ENCODE measurements around the gene SLC6A8.

Gene SLC6A8

DNA sequence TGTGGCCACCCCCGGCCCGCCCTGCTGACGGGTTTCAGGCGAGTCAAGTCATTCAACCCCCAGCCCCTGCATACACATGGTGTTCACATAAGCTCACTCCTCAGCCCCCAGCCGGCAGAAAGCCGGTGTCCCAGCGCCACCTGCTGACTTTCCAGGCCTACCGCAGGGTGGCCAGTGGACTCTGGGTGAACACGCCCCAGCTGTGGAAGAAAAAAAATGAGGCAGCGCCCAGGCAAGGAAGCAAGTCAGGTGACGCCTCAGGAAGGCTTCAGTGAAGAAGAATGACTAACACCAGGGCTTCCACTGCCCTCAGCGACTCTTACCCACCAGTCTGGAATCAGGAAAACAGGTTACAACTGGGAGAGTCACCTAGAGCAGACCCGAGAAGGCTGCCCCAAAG, 20.7 kb downstream of the SLC6A8 start:
- no peak overlapping the region for H2BK5ac ChIP-seq (ENCODE audit: low read length)
- no peak overlapping the region for H2AFZ ChIP-seq (ENCODE audit: low read length)
- H3K18ac ChIP-seq (ENCODE audit: low read length) = no peak overlapping the region
- no peak overlapping the region for H3K4ac ChIP-seq (ENCODE audit: low read length)
- H2BK12ac ChIP-seq (ENCODE audit: low read length) = no peak overlapping the region
- no peak overlapping the region for H3K23ac ChIP-seq (ENCODE audit: low read depth, low read length, poor library complexity)
- H3K27ac ChIP-seq (replicated peaks; ENCODE audit: low read length) = no peak overlapping the region
- peaks cover 2% of the 10 kb centered on the region for H3K79me1 ChIP-seq (ENCODE audit: low read depth, low read length)
- no peaks in the 10 kb centered on the region for H3K4me1 ChIP-seq (ENCODE audit: control insufficient read depth in 2 of 2, insufficient read depth in 1 of 2, low read depth in 1 of 2, low read length in 2 of 2)
- H4K8ac ChIP-seq (ENCODE audit: low read depth, low read length) = no peak overlapping the region
- no peak overlapping the region for H3K14ac ChIP-seq (ENCODE audit: low read length)
- no peak for DNase-seq (ENCODE audit: low spot score)
- H2AK5ac ChIP-seq (ENCODE audit: low read depth, low read length) = no peak overlapping the region
- H3K36me3 ChIP-seq (replicated peaks in 1 of 2; ENCODE audit: control insufficient read depth in 2 of 2, insufficient read depth in 2 of 2, low read length in 2 of 2) = peaks cover 3 to 31% of the 10 kb centered on the region in 2 donors
- no peak overlapping the region for H3K4me3 ChIP-seq (ENCODE audit: low read length in 2 of 2)
- WGBS, 2 donors (ENCODE audit: extremely low coverage in 2 of 2, insufficient read length in 2 of 2, insufficient replicate concordance in 1 of 2) = no CpG with 5 or more reads among the region's 13 CpGs
- no peak overlapping the region for H2BK15ac ChIP-seq (ENCODE audit: low read length)
- peaks cover 0 to 6% (median 0%) of the 10 kb centered on the region in 3 experiments for H3K27me3 ChIP-seq (ENCODE audit: control insufficient read depth in 3 of 3, insufficient read depth in 3 of 3, low read depth in 1 of 3, low read length in 3 of 3)
- no peak overlapping the region for H2BK120ac ChIP-seq (ENCODE audit: low read depth, low read length)
- H4K91ac ChIP-seq (ENCODE audit: low read depth, low read length, poor library complexity) = no peak overlapping the region
- no peak overlapping the region for H3K4me2 ChIP-seq (ENCODE audit: insufficient read depth, low read length, poor library complexity, severe bottlenecking)
- no peak overlapping the region for H3K9ac ChIP-seq (ENCODE audit: low read depth, low read length, poor library complexity)
- H3K9me3 ChIP-seq (replicated peaks in 1 of 2; ENCODE audit: control insufficient read depth in 2 of 2, insufficient read depth in 1 of 2, low read depth in 1 of 2, low read length in 2 of 2) = no peaks in the 10 kb centered on the region

GRCh38 chrX:153709726-153710674, 22.3 kb downstream of the SLC6A8 start:
- no peak overlapping the region for H3K27ac ChIP-seq (replicated peaks; ENCODE audit: low read length)
- H3K36me3 ChIP-seq (replicated peaks in 1 of 2; ENCODE audit: control insufficient read depth in 2 of 2, insufficient read depth in 2 of 2, low read length in 2 of 2) = peaks cover 13 to 31% of the 10 kb centered on the region in 2 donors
- no peak overlapping the region for H3K18ac ChIP-seq (ENCODE audit: low read length)
- no CpG with 5 or more reads among the region's 27 CpGs for WGBS, 2 donors (ENCODE audit: extremely low coverage in 2 of 2, insufficient read length in 2 of 2, insufficient replicate concordance in 1 of 2)
- no peak overlapping the region for H3K4ac ChIP-seq (ENCODE audit: low read length)
- no peak overlapping the region for H3K4me2 ChIP-seq (ENCODE audit: insufficient read depth, low read length, poor library complexity, severe bottlenecking)
- no peak overlapping the region for H4K8ac ChIP-seq (ENCODE audit: low read depth, low read length)
- H3K23ac ChIP-seq (ENCODE audit: low read depth, low read length, poor library complexity) = no peak overlapping the region
- H3K9me3 ChIP-seq (replicated peaks in 1 of 2; ENCODE audit: control insufficient read depth in 2 of 2, insufficient read depth in 1 of 2, low read depth in 1 of 2, low read length in 2 of 2) = no peaks in the 10 kb centered on the region
- H2AFZ ChIP-seq (ENCODE audit: low read length) = no peak overlapping the region
- H2AK5ac ChIP-seq (ENCODE audit: low read depth, low read length) = no peak overlapping the region
- peaks cover 2% of the 10 kb centered on the region for H3K79me1 ChIP-seq (ENCODE audit: low read depth, low read length)
- H3K4me1 ChIP-seq (ENCODE audit: control insufficient read depth in 2 of 2, insufficient read depth in 1 of 2, low read depth in 1 of 2, low read length in 2 of 2) = no peaks in the 10 kb centered on the region
- H2BK120ac ChIP-seq (ENCODE audit: low read depth, low read length) = no peak overlapping the region
- H4K91ac ChIP-seq (ENCODE audit: low read depth, low read length, poor library complexity) = no peak overlapping the region
- H3K9ac ChIP-seq (ENCODE audit: low read depth, low read length, poor library complexity) = no peak overlapping the region
- peaks cover 0 to 2% (median 0%) of the 10 kb centered on the region in 3 experiments for H3K27me3 ChIP-seq (ENCODE audit: control insufficient read depth in 3 of 3, insufficient read depth in 3 of 3, low read depth in 1 of 3, low read length in 3 of 3)
- no peak overlapping the region for H3K14ac ChIP-seq (ENCODE audit: low read length)
- DNase-seq (ENCODE audit: low spot score) = no peak
- no peak overlapping the region for H3K4me3 ChIP-seq (ENCODE audit: low read length in 2 of 2)
- H2BK5ac ChIP-seq (ENCODE audit: low read length) = no peak overlapping the region
- no peak overlapping the region for H2BK12ac ChIP-seq (ENCODE audit: low read length)
- H2BK15ac ChIP-seq (ENCODE audit: low read length) = no peak overlapping the region

- H3K23ac ChIP-seq (ENCODE audit: low read depth, low read length, poor library complexity) = no peak overlapping the region
- DNase-seq (ENCODE audit: low spot score) = no peak
- H3K18ac ChIP-seq (ENCODE audit: low read length) = no peak overlapping the region
- H4K8ac ChIP-seq (ENCODE audit: low read depth, low read length) = no peak overlapping the region
- peaks cover 20 to 67% of the 10 kb centered on the region in 2 donors for H3K36me3 ChIP-seq (replicated peaks in 1 of 2; ENCODE audit: control insufficient read depth in 2 of 2, insufficient read depth in 2 of 2, low read length in 2 of 2)
- no peak overlapping the region for H3K4me2 ChIP-seq (ENCODE audit: insufficient read depth, low read length, poor library complexity, severe bottlenecking)
- no peak overlapping the region for H3K4ac ChIP-seq (ENCODE audit: low read length)
- H3K9ac ChIP-seq (ENCODE audit: low read depth, low read length, poor library complexity) = no peak overlapping the region
- no peak overlapping the region for H2BK12ac ChIP-seq (ENCODE audit: low read length)
- H3K4me1 ChIP-seq (ENCODE audit: control insufficient read depth in 2 of 2, insufficient read depth in 1 of 2, low read depth in 1 of 2, low read length in 2 of 2) = no peaks in the 10 kb centered on the region
- H3K27ac ChIP-seq (replicated peaks; ENCODE audit: low read length) = no peak overlapping the region
- H2BK15ac ChIP-seq (ENCODE audit: low read length) = no peak overlapping the region
- H3K27me3 ChIP-seq (ENCODE audit: control insufficient read depth in 3 of 3, insufficient read depth in 3 of 3, low read depth in 1 of 3, low read length in 3 of 3) = peaks cover 0 to 2% (median 0%) of the 10 kb centered on the region in 3 experiments
- no CpG with 5 or more reads among the region's 3 CpGs for WGBS, 2 donors (ENCODE audit: extremely low coverage in 2 of 2, insufficient read length in 2 of 2, insufficient replicate concordance in 1 of 2)
- no peak overlapping the region for H2AFZ ChIP-seq (ENCODE audit: low read length)
- no peaks in the 10 kb centered on the region for H3K79me1 ChIP-seq (ENCODE audit: low read depth, low read length)
- no peak overlapping the region for H2BK120ac ChIP-seq (ENCODE audit: low read depth, low read length)
- H2BK5ac ChIP-seq (ENCODE audit: low read length) = no peak overlapping the region
- H2AK5ac ChIP-seq (ENCODE audit: low read depth, low read length) = no peak overlapping the region
- no peak overlapping the region for H3K14ac ChIP-seq (ENCODE audit: low read length)
- H3K9me3 ChIP-seq (replicated peaks in 1 of 2; ENCODE audit: control insufficient read depth in 2 of 2, insufficient read depth in 1 of 2, low read depth in 1 of 2, low read length in 2 of 2) = no peaks in the 10 kb centered on the region
- no peak overlapping the region for H3K4me3 ChIP-seq (ENCODE audit: low read length in 2 of 2)
- no peak overlapping the region for H4K91ac ChIP-seq (ENCODE audit: low read depth, low read length, poor library complexity)
Measured at GRCh38 chrX:153714256-153714655, 26.5 kb downstream of the SLC6A8 start.

DNA sequence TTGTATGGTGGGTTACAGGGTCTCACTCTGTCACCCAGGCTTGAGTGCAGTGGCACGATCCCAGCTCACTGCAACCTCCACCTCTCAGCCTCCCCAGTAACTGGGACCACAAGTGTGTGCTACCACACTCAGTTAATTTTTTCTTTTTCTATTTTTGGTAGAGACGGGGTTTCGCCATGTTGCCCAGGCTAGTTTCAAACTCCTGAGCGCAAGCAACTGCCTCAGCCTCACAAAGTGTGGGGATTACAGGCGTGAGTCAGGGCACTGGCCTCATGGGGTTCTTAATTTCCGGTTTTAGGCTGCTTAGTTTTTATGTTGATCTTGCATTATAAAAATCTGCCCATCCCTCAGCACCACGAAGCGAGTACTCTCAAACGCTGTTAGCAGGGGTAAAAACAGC, 29.7 kb downstream of the SLC6A8 start:
- Histone ChIP-seq H3K9me3 (replicated peaks in 1 of 2; ENCODE audit: control insufficient read depth in 2 of 2, insufficient read depth in 1 of 2, low read depth in 1 of 2, low read length in 2 of 2) (no peaks in the 10 kb centered on the region), H3K36me3 (replicated peaks in 1 of 2; ENCODE audit: control insufficient read depth in 2 of 2, insufficient read depth in 2 of 2, low read length in 2 of 2) (peaks cover 29 to 83% of the 10 kb centered on the region in 2 donors)

More for the DNA sequence above, 29.7 kb downstream of the SLC6A8 start:
- H3K27ac ChIP-seq (replicated peaks; ENCODE audit: low read length) = no peak overlapping the region
- no peak overlapping the region for H4K91ac ChIP-seq (ENCODE audit: low read depth, low read length, poor library complexity)
- H2AK5ac ChIP-seq (ENCODE audit: low read depth, low read length) = no peak overlapping the region
- DNase-seq (ENCODE audit: low spot score) = no peak
- no peak overlapping the region for H2BK5ac ChIP-seq (ENCODE audit: low read length)
- H2BK15ac ChIP-seq (ENCODE audit: low read length) = no peak overlapping the region
- no peak overlapping the region for H4K8ac ChIP-seq (ENCODE audit: low read depth, low read length)
- no peak overlapping the region for H2BK120ac ChIP-seq (ENCODE audit: low read depth, low read length)
- WGBS, 2 donors (ENCODE audit: extremely low coverage in 2 of 2, insufficient read length in 2 of 2, insufficient replicate concordance in 1 of 2) = no CpG with 5 or more reads among the region's 9 CpGs
- no peak overlapping the region for H2AFZ ChIP-seq (ENCODE audit: low read length)
- H3K4me3 ChIP-seq (ENCODE audit: low read length in 2 of 2) = no peak overlapping the region
- no peak overlapping the region for H3K4me2 ChIP-seq (ENCODE audit: insufficient read depth, low read length, poor library complexity, severe bottlenecking)
- H3K23ac ChIP-seq (ENCODE audit: low read depth, low read length, poor library complexity) = no peak overlapping the region
- H3K4ac ChIP-seq (ENCODE audit: low read length) = no peak overlapping the region
- no peak overlapping the region for H3K18ac ChIP-seq (ENCODE audit: low read length)
- H3K27me3 ChIP-seq (ENCODE audit: control insufficient read depth in 3 of 3, insufficient read depth in 3 of 3, low read depth in 1 of 3, low read length in 3 of 3) = peaks cover 0 to 7% (median 0%) of the 10 kb centered on the region in 3 experiments
- no peak overlapping the region for H2BK12ac ChIP-seq (ENCODE audit: low read length)
- no peaks in the 10 kb centered on the region for H3K79me1 ChIP-seq (ENCODE audit: low read depth, low read length)
- H3K4me1 ChIP-seq (ENCODE audit: control insufficient read depth in 2 of 2, insufficient read depth in 1 of 2, low read depth in 1 of 2, low read length in 2 of 2) = no peaks in the 10 kb centered on the region
- H3K14ac ChIP-seq (ENCODE audit: low read length) = no peak overlapping the region
- no peak overlapping the region for H3K9ac ChIP-seq (ENCODE audit: low read depth, low read length, poor library complexity)
